Right kidney (tissue), 1 donor: Measurements from ENCODE around the gene UBE2U.
A peak's percentile ranks its signal among the peaks of the same experiment; 100 is the strongest.
"Not testable (repeated sequence)": the region's sequence is repeated elsewhere in the genome, so short reads cannot be mapped to it uniquely, and the experiment has no call there.

Experiments
- DNase-seq: peaks from one replicate; pipeline ENCODE4 v3.0.0-alpha.2; 2016

The UBE2U gene

DNA sequence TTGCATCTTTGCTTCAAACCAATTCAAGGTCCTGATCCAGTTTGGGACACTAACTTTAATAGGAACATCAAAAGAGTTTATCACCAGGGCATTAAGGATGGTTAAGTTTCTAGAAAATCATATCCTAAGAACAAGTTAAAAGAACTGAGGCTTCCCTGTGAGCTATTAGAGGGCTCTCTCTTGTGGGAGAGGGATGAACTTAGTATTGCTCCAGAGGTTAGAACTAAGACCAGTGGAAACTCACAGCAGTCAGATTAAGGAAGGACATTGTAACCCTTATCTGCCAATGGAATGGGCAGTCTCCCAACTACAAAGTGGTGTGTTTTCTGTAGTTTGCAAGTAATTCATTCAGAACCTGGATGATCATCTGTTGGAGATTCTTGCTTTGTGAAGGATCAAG lies 36.8 kb downstream of the UBE2U start:
- DNase-seq: no peak

GRCh38 chr1:64241069-64241468 lies 37.6 kb downstream of the UBE2U start:
- no peak for DNase-seq

GRCh38 chr1:64242895-64243756 lies 39.7 kb downstream of the UBE2U start:
- no peak for DNase-seq

DNA sequence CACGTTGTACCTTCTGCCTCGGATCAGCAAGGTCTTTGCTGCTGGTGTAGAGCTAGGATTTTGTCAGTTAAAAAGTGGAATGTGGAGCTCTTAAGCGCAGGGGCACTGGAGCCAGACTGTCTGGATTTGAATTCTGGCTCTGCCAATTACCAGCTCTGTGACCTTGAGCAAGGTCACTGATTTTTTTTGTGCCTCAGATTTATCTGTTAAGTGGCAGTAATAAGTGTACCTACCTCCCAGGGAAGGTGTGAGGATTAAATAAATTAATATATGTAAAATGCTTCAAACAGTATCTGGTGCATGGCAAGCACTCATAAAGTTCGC lies 40.3 kb downstream of the UBE2U start:
- DNase-seq: no peak

DNA sequence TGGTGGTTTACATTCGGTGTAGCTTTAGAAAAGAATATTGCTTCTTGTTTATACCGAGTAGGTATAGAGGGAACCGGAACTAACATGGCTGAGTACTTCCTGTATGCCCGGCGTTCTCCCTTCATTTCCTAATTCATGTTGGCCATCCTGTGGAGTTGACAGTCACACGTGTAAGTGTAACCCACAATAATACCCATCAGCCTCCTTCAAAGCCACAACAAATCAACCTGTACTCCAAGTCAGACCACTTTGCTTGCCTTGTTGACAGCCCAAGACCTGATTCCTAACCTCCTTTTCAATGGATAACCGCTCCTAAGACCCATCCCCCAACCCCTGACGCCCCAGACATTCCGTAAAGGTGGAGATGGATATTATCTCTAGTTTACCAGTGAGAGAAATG lies 42.1 kb downstream of the UBE2U start:
- DNase-seq: no peak

GRCh38 chr1:64246294-64246917 lies 43.0 kb downstream of the UBE2U start:
- no peak for DNase-seq

- DNase-seq: no peak
Observed at GRCh38 chr1:64248065-64248464, 44.6 kb downstream of the UBE2U start.

DNA sequence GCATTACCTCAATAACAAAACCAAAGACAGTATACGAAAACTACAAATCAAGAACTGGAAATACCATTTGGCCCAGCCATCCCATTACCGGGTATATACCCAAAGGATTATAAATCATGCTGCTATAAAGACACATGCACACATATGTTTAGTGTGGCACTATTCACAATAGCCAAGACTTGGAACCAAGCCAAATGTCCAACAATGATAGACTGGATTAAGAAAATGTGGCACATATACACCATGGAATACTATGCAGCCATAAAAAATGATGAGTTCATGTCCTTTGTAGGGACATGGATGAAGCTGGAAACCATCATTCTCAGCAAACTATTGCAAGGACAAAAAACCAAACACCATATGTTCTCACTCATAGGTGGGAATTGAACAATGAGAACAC lies 47.0 kb downstream of the UBE2U start:
- DNase-seq: not testable (repeated sequence)

DNA sequence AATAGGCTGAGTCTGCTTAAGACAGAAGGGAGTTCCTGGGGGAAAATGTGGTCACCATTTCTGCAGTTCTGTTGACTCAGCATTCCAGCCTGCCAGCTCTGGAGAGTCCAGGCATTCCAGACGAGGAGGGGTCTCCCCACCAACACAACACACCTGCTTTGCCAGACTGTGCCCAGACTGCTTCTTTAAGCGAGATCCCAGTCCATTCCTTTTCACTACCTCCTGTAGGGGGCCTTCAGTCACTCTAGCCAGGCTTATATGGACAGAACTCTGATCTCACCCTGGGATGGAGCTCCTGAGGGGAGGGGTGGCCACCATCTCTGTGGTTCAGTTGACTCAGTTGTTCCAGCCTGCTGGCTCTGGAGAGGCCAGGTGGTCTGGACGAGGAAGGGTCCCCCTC lies 48.5 kb downstream of the UBE2U start:
- no peak for DNase-seq

- DNase-seq: not testable (repeated sequence)
Observed at GRCh38 chr1:64257233-64257632, 53.8 kb downstream of the UBE2U start.

- DNase-seq: not testable (repeated sequence)
Observed at GRCh38 chr1:64258444-64258843, 55.0 kb downstream of the UBE2U start.

- DNase-seq: no peak
Observed at GRCh38 chr1:64263335-64263734, 59.9 kb downstream of the UBE2U start.

DNA sequence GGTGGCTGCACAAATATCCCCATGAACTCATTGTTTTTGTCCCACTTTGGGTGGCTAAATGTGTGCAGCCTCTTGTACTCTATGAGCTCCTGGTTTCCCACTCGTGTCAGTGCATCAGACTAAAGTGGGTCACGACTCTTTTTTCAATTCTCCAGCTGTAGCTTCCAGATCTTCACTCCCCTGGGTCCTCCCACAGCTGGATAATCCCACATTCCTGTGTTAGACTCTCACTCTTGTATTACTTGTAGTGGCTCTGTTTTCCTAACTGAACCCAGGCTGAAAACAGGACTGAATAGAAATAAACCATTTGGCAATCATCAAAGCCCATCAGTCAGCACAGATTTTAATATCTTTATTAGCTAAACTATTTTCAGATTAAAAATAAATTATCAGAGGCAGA lies 60.4 kb downstream of the UBE2U start:
- DNase-seq: no peak

- no peak for DNase-seq
Observed at GRCh38 chr1:64265141-64265540, 61.7 kb downstream of the UBE2U start.

GRCh38 chr1:64266991-64267390 lies 63.6 kb downstream of the UBE2U start:
- DNase-seq: no peak

- peak; percentile 59 for DNase-seq
Observed at GRCh38 chr1:64268653-64269557, 65.5 kb downstream of the UBE2U start.

- no peak for DNase-seq
Observed at GRCh38 chr1:64269558-64269884, 66.1 kb downstream of the UBE2U start.

GRCh38 chr1:64280001-64280400 lies 76.6 kb downstream of the UBE2U start:
- no peak for DNase-seq

GRCh38 chr1:64282351-64282750 lies 78.9 kb downstream of the UBE2U start:
- peak; percentile 41 for DNase-seq

GRCh38 chr1:64287071-64287470 lies 83.6 kb downstream of the UBE2U start:
- no peak for DNase-seq

DNA sequence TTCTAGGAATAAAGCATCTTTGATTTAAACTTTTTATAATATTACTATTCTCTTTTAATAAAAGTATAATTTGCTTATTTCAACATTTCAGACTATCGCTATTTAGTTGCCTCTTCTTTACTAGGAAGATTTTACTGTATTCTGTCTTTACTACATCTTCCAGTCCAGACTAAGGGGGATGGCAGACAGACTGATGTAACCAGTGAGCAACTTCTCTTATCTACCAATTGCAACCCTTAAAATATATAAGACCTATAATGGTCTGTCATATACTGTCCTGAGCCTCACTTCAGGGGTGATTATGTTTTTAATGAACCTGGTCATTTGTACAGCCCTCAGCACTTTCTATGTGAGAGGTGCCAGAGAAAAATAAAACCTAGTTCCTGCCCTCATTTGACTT lies 87.0 kb downstream of the UBE2U start:
- DNase-seq: no peak

DNA sequence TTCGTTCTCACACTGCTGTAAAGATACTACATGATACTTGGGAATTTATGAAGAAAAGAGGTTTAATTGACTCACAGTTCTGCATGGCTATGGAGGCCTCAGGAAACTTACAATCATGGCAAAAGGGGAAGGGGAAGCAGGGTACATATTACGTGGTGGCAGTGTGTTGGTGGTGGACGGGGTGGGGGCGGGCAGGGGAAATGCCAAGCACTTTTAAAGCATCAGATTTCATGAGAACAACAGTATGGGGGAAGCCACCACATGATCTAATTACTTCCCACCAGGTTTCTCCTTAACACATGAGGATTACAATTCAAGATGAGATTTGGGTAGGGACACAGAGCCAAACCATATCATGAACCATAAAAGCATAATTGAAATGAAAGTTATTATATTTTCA lies 88.5 kb downstream of the UBE2U start:
- DNase-seq: no peak

- no peak for DNase-seq
Observed at GRCh38 chr1:64292399-64292798, 89.0 kb downstream of the UBE2U start.
